Measurements from ENCODE around the gene ZSWIM8.
A peak's percentile ranks its signal among the peaks of the same experiment; 100 is the strongest.
"Not testable (repeated sequence)": the region's sequence is repeated elsewhere in the genome, so short reads cannot be mapped to it uniquely, and the experiment has no call there.

Gene ZSWIM8

DNA sequence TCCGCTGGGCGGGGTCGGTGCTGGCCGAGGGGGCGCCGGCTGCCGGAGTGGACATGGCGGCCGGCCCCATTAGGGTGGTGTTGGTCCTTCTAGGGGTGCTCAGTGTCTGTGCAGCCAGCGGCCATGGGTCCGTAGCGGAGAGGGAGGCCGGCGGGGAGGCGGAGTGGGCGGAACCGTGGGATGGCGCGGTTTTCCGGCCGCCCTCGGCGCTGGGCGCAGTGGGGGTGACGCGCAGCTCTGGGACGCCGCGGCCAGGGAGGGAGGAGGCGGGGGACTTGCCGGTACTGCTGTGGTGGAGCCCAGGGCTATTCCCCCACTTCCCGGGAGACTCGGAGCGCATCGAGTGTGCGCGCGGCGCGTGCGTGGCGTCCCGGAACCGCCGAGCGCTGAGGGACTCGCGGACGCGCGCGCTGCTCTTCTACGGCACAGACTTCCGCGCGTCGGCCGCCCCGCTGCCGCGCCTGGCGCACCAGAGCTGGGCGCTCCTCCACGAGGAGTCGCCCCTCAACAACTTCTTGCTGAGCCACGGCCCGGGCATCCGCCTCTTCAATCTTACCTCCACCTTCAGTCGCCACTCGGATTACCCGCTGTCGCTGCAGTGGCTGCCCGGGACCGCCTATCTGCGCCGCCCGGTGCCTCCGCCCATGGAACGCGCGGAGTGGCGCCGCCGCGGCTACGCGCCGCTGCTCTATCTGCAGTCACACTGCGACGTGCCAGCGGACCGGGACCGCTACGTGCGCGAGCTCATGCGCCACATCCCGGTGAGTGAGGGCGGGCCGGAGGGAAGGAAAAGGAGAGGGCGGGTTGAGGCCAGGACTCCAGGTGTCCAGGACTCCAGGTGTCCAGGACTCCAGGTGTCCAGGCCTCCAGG is 12.9 kb upstream of the ZSWIM8 start:
- DNase-seq (ENCODE audit: low read depth in 2 of 3, low spot score in 1 of 3): peak; percentile 65 to 75 (median 66)

DNA sequence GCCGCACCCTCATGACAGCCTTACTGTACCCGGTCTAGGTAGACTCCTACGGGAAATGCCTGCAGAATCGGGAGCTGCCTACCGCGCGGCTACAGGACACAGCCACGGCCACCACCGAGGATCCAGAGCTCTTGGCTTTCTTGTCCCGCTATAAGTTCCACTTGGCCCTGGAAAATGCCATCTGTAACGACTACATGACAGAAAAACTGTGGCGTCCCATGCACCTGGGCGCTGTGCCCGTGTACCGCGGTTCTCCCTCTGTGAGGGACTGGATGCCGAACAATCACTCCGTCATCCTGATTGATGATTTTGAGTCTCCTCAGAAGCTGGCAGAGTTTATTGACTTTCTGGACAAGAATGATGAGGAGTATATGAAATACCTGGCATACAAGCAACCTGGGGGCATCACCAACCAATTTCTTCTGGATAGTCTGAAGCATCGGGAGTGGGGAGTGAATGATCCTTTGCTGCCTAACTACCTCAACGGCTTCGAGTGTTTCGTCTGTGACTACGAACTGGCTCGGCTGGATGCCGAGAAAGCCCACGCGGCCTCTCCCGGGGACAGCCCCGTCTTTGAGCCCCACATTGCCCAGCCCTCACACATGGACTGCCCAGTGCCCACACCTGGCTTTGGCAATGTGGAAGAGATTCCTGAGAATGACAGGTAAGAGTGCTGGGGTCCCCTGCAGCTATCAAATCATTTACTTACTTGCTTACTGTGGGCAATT is 12.1 kb upstream of the ZSWIM8 start:
- DNase-seq (ENCODE audit: low read depth in 2 of 3, low spot score in 1 of 3): no peak

- no peak for DNase-seq (ENCODE audit: low read depth in 2 of 3, low spot score in 1 of 3)
Observed at GRCh38 chr10:73774637-73775036, 10.8 kb upstream of the ZSWIM8 start.

GRCh38 chr10:73779018-73779417 is 6.4 kb upstream of the ZSWIM8 start:
- DNase-seq (ENCODE audit: low read depth in 2 of 3, low spot score in 1 of 3): no peak

GRCh38 chr10:73779539-73780197 is 5.7 kb upstream of the ZSWIM8 start:
- DNase-seq (ENCODE audit: low read depth in 2 of 3, low spot score in 1 of 3): no peak

DNA sequence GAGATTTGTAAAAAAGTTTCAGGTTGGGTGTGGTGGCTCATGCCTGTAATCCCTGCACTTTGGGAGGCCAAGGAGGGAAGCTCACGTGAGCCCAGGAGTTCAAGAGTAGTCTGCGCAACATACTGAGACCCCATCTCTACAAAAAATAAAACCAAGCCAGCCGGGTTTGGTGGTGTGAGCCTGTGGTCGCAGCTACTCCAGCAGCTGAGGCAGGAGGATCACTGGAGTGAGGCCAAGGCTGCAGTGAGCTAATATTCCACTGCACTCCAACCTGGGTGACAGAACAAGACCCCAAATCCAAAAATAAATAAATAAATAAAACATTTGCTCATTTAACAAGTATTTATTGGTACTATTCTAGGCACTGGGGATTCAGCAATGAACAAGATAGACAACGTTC is 5.1 kb upstream of the ZSWIM8 start:
- DNase-seq (ENCODE audit: low read depth in 2 of 3, low spot score in 1 of 3): no peak

DNA sequence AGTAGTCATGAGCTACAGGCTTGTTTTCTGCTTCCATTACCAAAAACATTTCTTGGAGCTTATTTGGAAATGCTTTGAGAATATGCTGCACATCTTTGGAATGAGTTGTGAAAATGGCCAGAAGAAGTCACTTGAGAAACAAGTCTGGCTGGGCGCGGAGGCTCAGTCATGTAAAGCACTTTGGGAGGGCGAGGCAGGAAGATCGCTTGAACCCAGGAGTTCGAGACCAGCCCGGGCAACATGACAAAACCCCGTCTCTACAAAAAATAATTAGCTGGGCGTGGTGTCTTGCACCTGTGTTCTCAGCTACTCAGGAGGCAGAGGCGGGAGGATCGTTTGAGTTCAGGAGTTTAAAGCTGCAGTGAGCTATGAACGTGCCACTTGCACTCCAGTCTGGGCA is 4.4 kb upstream of the ZSWIM8 start:
- no peak for DNase-seq (ENCODE audit: low read depth in 2 of 3, low spot score in 1 of 3)

DNA sequence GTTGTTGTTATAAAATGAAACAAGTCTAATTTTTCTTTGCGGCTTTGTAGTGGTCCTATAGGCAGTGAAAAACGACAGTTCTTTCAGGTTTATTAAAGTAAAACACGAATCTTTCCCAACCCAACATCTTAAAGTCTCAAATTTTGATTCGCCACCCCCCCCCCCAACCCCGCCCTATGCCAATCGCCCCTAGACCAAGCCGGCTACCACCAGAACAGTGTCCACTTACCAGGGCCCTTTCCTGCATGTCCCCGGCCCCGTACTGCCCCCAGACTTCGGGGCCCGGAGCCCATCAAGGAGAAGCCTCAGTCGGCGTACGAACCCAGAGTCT is 3.9 kb upstream of the ZSWIM8 start:
- DNase-seq (ENCODE audit: low read depth in 2 of 3, low spot score in 1 of 3): no peak

DNA sequence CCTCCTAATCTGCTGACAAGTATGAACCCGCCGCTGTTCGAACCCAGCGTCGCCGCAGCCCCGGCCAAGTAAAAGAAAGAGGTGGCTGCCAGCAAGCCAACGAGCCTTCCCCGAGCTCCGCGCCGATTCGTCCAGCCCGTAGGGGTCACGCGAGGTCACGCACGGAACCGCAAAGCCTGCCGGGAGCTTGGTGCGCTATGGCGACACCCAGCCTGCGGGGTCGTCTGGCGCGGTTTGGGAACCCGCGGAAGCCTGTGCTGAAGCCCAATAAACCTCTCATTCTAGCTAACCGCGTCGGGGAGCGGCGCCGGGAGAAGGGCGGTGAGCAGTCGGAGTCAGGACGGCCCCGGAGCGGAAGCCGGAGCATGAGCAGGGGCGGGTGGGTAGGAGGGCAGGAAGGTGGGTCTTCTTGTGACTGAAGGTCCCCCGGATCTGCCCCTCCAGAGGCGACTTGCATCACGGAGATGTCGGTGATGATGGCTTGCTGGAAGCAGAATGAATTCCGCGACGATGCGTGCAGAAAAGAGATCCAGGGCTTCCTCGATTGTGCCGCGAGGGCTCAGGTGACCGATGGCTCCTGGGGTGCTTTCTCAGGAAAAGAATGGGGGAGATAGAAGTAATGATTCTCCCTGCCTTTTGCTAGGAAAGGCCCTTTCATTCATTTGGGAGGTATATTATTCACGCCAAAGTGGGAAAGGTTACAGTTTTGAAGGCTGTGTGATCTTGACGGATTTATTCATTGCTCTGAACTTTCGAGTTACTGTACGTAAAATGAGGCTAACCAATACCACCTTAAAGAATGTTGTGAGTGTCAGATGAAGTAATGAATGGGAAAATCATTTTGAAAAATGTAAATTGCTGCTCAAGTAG is 3.3 kb upstream of the ZSWIM8 start, which contains the start of gene CHCHD1:
Gene CHCHD1, plus strand, starts transcription at position 170 of the 870 bp plus-strand sequence. Its CDS starts 28 bp downstream, at position 198.
- peak; percentile 86 to 93 (median 88) for DNase-seq (ENCODE audit: low read depth in 2 of 3, low spot score in 1 of 3)

- no peak for DNase-seq (ENCODE audit: low read depth in 2 of 3, low spot score in 1 of 3)
Observed at GRCh38 chr10:73782749-73783085, 2.7 kb upstream of the ZSWIM8 start.

DNA sequence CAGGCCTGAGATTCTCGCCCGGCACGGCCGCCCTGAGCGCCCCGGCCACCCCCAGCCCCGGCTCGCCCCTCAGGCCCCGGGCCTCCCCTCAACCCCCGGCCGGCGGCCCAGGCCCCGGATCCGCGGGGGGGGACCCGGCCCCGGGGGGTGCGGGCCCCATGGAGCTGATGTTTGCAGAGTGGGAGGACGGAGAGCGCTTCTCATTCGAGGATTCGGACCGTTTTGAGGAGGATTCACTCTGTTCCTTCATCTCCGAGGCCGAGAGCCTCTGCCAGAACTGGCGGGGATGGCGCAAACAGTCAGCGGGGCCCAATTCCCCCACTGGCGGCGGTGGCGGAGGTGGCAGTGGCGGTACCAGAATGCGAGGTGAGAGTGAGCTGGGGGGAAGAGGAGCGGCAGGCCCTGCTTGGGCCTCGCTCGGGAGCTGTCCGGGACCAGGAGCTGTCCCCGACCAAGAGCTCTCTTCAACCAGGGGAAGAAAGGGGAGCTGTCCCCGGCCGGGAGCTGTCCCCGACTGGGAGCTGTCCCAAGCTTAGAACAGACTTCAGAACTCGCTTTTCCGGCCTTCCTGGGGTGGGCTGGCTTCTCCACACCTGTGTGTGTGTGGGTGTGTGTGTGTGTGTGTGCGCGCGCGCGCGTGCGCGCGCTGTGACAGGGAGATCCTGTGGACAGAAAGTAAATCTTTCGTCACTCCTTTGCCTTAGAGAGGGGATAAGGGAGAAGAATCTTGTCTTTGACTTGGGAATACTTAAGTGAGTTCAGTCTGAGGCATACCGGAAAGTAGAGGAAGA is 510 bp downstream of the ZSWIM8 start:
- DNase-seq (ENCODE audit: low read depth in 2 of 3, low spot score in 1 of 3): peak in 1 of 3 donors; percentile 16

GRCh38 chr10:73786512-73786885 is 1.1 kb downstream of the ZSWIM8 start:
- no peak for DNase-seq (ENCODE audit: low read depth in 2 of 3, low spot score in 1 of 3)

DNA sequence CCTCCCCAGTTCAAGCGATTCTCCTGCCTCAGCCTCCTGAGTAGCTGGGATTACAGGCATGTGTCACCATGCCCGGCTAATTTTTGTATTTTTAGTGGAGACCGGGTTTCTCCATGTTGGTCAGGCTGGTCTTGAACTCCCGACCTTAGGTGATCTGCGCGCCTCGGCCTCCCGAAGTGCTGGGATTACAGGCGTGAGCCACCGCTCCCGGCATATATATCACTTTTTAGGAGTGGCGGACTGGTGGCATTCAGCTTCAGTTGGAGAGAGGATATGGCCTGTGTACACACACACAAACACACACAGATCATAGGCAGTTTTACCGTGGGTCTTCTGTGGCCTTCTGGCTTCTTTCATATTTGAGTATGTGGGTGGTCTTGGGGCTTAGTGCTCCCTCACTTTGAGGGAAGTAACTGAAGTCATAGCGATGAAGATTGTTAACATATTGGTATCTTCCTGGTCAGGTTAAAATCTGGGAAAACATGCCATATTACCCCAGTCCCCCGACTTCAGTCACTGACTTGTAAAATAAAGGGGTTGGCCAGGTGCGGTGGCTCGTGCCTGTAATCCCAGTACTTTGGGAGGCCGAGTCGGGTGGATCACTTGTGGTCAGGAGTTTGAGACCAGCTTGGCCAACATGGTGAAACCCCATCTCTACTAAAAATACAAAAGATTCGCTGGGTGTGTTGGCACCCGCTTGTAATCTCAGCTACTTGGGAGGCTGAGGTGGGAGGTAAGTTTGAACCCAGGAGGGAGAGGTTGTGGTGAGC is 1.8 kb downstream of the ZSWIM8 start:
- DNase-seq (ENCODE audit: low read depth in 2 of 3, low spot score in 1 of 3): not testable (repeated sequence)

DNA sequence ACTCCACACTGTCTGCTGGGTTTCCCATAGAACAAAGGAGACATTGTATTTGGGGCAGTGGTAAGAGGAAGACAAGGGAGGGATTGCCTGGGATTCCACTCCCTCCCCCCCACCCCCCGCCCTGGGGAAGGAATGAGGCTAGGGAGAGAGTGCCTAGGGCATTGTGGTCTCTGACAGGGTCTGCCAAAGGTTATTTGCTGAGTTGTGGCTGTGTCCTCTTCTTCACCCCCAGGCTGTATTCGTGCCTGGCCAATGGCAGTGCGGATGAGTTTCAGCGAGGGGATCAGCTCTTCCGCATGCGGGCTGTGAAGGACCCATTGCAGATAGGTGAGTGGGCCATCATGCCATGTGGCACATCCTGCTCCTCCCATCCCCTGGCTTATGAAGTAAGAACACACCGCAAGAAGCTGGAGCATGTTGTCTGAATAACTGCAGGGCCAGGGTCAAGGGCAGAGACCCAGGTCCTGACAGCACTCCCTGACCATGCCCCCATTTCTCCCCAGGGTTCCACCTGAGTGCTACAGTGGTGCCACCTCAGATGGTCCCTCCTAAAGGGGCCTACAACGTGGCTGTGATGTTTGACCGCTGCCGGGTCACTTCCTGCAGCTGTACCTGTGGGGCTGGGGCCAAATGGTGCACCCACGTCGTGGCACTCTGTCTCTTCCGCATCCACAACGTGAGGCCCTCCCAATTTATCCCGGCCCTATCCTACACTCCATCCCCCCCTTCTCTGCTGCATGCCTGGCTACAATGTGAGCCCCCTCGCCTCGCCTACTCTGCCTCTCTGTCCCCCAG is 3.7 kb downstream of the ZSWIM8 start:
- no peak for DNase-seq (ENCODE audit: low read depth in 2 of 3, low spot score in 1 of 3)

- DNase-seq (ENCODE audit: low read depth in 2 of 3, low spot score in 1 of 3): no peak
Observed at GRCh38 chr10:73789659-73790055, 4.3 kb downstream of the ZSWIM8 start.

- no peak for DNase-seq (ENCODE audit: low read depth in 2 of 3, low spot score in 1 of 3)
Observed at GRCh38 chr10:73790886-73791625, 5.7 kb downstream of the ZSWIM8 start.

- DNase-seq (ENCODE audit: low read depth in 2 of 3, low spot score in 1 of 3): no peak
Observed at GRCh38 chr10:73791871-73792400, 6.5 kb downstream of the ZSWIM8 start.

- DNase-seq (ENCODE audit: low read depth in 2 of 3, low spot score in 1 of 3): no peak
Observed at GRCh38 chr10:73793456-73793855, 8.1 kb downstream of the ZSWIM8 start.
